Inferior parietal cortex (tissue), 1 donor: Measurements from ENCODE around the gene LRRC15.

Experiments
- DNase-seq: peaks from one replicate; pipeline ENCODE4 v3.0.0-alpha.2; 2016; ENCODE audit errors: extremely low spot score

Gene LRRC15

GRCh38 chr3:194316918-194317317, 52.6 kb downstream of the LRRC15 start:
- DNase-seq = no peak

- no peak for DNase-seq
These were observed 53.6 kb downstream of the LRRC15 start for GRCh38 chr3:194315965-194316361.

- peak; percentile 86 for DNase-seq
These were observed 54.2 kb downstream of the LRRC15 start for GRCh38 chr3:194315088-194315964.

- DNase-seq = no peak
These were observed 55.0 kb downstream of the LRRC15 start for GRCh38 chr3:194314388-194315068.

GRCh38 chr3:194313560-194314387, 55.8 kb downstream of the LRRC15 start:
- no peak for DNase-seq

GRCh38 chr3:194312743-194313281, 56.7 kb downstream of the LRRC15 start:
- DNase-seq = no peak

GRCh38 chr3:194312186-194312742, 57.3 kb downstream of the LRRC15 start:
- no peak for DNase-seq

- no peak for DNase-seq
These were observed 58.5 kb downstream of the LRRC15 start for GRCh38 chr3:194311000-194311399.

GRCh38 chr3:194310060-194310835, 59.3 kb downstream of the LRRC15 start:
- no peak for DNase-seq

- DNase-seq = no peak
These were observed 60.7 kb downstream of the LRRC15 start for GRCh38 chr3:194308601-194309449.

- DNase-seq = no peak
These were observed 61.7 kb downstream of the LRRC15 start for GRCh38 chr3:194307849-194308248.

GRCh38 chr3:194306771-194307640, 62.5 kb downstream of the LRRC15 start:
- DNase-seq = no peak

- no peak for DNase-seq
These were observed 63.3 kb downstream of the LRRC15 start for GRCh38 chr3:194306109-194306686.

- DNase-seq = no peak
These were observed 64.0 kb downstream of the LRRC15 start for GRCh38 chr3:194305356-194306108.
